GM18502 (cell line): Measurements from ENCODE around the gene MCF2L.
"Not testable (repeated sequence)": the region's sequence is repeated elsewhere in the genome, so short reads cannot be mapped to it uniquely, and the experiment has no call there.

Source experiments
- ATAC-seq: cut with Tn5 transposase; IDR thresholded peaks from one replicate; pipeline ENCODE4 v1.9.1; 2021; ENCODE audit warnings: mild to moderate bottlenecking; ENCODE audit not compliant: unreplicated experiment, poor library complexity

The MCF2L gene

DNA sequence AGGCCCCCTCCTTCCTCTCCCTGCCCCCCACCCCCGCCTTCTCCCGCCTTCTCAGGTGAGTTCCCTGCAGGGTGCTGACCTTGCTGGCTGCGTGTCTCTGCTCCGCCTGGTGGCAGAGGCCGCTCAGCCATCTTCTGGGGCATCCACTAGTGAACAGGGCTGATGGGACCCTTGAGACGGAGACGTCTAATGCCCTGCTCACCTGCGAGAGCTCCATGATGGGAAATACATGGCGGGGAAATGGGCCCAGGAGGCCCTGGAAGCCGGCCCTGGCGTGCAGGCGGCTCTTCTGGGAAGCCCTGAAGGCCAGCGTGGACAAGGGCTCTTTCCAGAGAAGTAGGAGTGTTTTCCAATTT is 121.4 kb downstream of the MCF2L start:
- no peak for ATAC-seq

DNA sequence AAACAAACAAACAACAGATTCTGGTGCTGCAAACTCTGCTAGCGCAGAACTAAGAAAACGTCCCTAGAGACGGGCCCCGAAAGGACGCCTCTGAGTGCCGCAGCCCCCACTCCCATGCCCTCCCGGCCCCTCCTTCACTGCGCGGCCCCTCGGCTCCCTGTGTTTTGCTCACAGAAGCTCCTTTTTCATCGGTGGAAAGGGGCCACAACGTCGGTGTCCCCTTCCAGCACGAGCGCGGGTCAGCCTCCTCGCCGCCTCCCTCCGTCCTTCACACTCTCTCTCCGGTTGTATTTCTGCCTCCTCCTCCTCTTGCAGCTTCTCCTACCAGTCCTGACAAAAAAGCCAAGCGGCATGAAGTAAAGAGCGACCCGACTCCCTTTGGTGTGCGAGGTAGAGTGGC is 121.8 kb downstream of the MCF2L start:
- no peak for ATAC-seq

- ATAC-seq = no peak
Measured at GRCh38 chr13:113091211-113091771, 122.3 kb downstream of the MCF2L start.

GRCh38 chr13:113091891-113092775 is 123.1 kb downstream of the MCF2L start:
- ATAC-seq = no peak

DNA sequence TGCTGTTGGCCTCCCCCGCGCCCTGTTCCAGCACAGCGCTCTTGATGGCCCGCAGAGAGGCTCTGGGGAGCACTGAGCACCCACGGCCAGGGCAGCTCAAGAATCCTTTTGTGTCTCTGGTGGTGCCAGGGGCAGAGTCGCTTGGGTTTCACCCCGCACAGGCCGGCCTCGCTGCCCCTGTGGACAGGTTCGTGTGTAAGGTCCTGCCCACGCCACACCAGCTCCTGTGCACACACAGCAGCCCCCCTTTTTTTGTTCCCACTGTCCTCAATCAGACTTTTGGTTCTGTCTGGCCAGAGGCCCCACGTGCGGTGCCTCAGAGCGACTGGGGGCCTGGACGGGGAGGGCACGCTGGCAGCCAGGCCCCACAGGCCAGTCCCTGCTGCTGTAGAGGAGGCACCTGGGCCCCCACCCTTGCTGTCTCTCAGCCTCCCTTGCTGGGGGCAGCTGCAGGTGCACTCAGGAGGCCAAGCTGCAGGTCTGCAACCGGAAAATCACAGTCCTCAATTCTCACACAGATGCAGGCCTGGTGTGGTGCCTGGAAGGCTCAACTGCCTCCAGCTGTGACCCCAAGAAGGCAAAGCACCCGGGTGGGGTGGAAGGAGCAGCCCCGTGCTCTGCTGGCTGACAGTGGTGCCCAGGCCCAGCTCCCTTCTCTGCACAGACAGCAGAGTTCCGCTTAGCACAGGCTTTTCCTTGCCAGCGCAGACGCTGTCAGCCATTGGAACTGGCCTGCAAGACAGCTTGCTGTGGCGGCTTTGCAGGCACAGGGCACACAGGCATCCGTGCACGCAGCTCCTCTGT is 124.0 kb downstream of the MCF2L start:
- ATAC-seq = no peak

- no peak for ATAC-seq
Measured at GRCh38 chr13:113093580-113094409, 124.8 kb downstream of the MCF2L start.

- ATAC-seq = no peak
Measured at GRCh38 chr13:113094410-113094800, 125.4 kb downstream of the MCF2L start.

DNA sequence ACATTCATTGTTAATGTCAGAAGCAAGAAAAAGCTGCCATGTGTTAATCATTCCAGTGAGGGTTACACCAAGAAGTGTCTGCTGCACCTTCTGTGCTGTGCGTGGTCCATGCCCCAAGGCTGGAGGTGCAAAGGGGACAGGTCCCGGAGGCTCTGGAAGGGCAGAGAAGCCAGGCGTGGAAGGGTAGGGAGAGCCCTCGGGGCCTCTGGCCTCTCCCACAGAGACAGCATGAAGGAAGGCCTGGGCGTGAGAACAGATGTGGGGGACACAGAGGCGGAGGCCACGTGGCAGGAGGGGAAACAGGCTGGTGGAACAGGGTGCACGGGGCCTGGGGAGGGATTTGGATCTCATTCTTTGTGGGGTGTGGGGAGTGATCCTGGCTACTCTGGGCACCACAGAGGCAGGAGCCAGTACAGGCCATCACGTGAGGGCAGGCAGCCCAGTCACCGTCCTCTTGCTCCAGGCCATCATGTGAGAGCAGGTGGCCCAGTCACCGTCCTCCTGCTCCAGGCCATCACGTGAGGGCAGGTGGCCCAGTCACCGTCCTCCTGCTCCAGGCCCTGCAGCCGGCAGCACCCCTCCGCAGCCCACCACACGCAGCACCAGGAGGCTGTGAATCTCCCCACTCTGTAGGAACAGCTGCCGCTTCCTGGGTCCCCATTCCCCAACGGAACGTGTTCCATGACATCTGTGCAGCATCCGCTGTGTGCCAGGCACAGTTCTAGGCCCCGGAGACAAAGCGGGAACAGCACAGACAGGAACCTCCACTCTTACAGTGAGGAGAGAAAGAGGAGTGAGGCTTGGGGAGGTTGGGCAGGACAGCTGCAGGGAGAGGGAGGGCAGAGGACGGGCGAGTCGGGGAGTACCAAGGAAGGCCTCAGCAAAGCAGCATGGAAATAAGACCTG is 126.4 kb downstream of the MCF2L start:
- ATAC-seq = no peak

DNA sequence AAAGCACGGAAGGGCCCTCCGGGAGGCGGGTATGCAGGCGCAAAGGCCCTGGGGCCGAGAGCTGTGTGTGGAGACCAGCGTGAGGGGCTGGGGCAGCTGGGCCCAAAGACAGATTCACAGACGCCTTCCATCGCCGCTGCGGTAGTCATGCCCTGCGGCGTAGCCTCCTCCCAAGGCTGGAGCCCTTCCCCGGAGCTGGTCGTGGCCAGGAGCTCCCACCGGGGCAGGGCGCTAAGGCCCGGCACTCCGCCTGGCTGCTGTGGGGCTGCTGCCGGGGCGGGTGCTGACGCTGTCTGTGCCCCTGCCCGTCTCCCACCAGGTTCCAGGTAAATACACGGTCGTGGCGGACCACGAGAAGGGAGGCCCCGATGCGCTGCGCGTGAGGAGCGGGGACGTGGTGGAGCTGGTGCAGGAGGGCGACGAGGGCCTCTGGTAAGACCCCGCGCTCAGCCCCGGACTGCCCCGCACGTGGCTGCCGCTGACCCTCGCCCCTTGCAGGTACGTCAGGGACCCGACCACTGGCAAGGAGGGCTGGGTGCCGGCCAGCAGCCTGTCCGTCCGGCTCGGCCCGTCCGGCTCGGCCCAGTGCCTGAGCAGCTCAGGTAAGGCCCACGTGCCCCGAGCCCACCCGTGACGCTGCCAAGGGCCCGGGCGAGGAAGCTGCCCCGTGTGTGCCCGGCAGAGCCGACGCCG is 127.2 kb downstream of the MCF2L start:
- no peak for ATAC-seq

GRCh38 chr13:113096745-113097305 is 127.8 kb downstream of the MCF2L start:
- no peak for ATAC-seq

GRCh38 chr13:113097651-113098050 is 128.6 kb downstream of the MCF2L start:
- no peak for ATAC-seq

DNA sequence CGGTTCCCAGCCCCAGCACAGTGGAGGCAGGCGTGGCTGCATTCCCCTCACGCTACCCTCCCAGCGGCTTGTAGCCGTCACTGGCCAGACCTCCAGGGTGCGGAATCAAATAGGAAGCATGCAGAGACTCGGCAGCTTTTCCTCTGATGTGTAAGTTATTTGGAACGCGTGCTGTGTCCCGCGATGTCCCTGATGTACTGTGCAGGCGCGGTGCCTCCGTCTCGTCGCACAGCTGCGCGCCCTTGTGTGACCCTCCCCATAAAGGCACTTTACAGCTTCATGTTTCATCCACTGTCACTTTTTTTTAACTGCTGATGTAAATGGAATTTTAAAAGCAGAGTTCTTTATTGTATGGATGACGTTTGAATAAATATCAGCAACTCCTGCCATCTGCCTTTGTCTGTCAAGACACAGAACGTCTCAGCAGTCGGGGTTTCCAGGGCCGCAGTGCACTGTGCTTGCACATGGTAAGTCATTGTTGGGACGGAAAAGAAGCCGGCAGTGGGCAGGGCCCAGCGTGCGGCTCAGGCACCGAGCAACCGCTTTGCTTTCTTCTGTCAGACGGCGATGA is 129.2 kb downstream of the MCF2L start:
- no peak for ATAC-seq

GRCh38 chr13:113099142-113099541 is 130.1 kb downstream of the MCF2L start:
- no peak for ATAC-seq

DNA sequence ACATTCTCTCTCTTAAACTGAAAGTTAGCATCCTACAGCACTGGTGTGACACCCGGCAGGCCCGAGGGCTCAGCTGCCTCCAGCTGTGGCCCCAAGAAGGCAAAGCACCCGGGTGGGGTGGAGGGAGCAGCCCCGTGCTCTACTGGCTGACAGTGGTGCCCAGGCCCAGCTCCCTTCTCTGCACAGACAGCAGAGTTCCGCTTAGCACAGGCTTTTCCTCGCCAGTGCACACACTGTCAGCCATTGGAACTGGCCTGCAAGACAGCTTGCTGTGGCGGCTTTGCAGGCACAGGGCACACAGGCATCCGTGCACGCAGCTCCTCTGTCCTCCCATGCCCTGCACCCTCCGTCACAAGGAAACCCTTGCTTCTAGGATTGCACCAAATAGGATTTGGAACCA is 133.3 kb downstream of the MCF2L start:
- ATAC-seq = not testable (repeated sequence)

GRCh38 chr13:113102727-113103126 is 133.7 kb downstream of the MCF2L start:
- no peak for ATAC-seq

GRCh38 chr13:113103646-113104045 is 134.6 kb downstream of the MCF2L start:
- no peak for ATAC-seq

DNA sequence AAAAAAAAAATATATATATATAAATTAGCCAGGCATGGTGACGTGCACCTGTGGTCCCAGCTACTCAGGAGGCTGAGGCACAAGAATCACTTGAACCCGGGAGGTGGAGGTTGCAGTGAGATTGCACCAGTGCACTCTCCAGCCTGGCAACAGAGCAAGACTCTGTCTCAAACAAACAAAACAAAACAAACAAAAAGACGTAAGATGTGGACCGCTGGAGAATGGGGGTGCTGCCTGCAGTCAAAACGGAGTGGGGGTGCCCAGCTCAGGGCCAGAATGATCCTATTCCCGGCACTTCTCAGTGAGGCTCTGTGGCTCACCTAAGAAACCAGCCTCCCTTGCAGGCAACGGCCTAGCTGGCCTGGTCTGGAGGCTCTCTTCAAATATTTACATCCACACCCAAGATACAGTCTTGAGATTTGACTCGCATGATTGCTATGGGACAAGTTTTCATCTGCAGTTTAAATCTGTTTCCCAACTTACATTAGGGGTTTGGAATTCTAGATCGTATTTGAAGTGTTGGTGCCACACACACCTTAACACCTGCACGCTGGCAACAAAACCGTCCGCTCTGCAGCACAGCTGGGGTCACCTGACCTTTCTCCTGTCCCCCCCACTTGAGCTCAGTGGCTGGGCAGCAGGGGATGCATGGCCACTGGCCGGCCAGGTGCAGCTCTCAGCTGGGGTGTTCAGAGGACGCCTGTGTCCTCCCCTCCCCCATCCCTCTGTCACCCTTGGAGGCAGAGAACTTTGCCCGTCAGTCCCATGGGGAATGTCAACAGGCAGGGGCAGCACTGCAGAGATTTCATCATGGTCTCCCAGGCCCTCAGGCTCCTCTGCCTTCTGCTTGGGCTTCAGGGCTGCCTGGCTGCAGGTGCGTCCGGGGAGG is 136.3 kb downstream of the MCF2L start, which contains the start of gene F7:
Gene F7 (plus strand): TSS at position 760 of the 889 bp plus-strand sequence. CDS start 51 bp downstream, at position 811.
- ATAC-seq = no peak
